ENCODE measurements around the gene HCRT. TPM values are rescaled to one million over a fixed set of nuclear protein-coding genes. Genes with fewer than 3 reads are reported as not detected.
A peak's percentile ranks its signal among the peaks of the same experiment; 100 is the strongest.

HCRT gene
- polyA plus RNA-seq (2013, experiment 1 of 2): not detected
- not detected for polyA plus RNA-seq (2013, experiment 2 of 2)

GRCh38 chr17:42184713-42185620 lies at the start of gene HCRT:
Gene HCRT (minus strand): TSS chr17:42185452. CDS start chr17:42185365, 87 bp downstream.
- H4K8ac ChIP-seq (ENCODE audit: low read length): peak within 1 kb of the TSS; percentile 97
- H3K4ac ChIP-seq (ENCODE audit: low read depth in 1 of 2, low read length in 2 of 2): peak within 1 kb of the TSS in 1 of 2 experiments; percentile 40
- no peak within 1 kb of the TSS for H2BK15ac ChIP-seq (ENCODE audit: low read depth, poor library complexity, severe bottlenecking)
- no peaks in the 10 kb centered on the region for H3K9me3 ChIP-seq (ENCODE audit: control insufficient read depth, low read length)
- DNase-seq: no peak
- no peak within 1 kb of the TSS for H3K23ac ChIP-seq (ENCODE audit: low read length in 2 of 2)
- no peak within 1 kb of the TSS for H2BK120ac ChIP-seq (ENCODE audit: low read depth, low read length)
- peak within 1 kb of the TSS; percentile 58 for H2AFZ ChIP-seq (ENCODE audit: low read depth, low read length)
- H3K27ac ChIP-seq (ENCODE audit: low read length, poor library complexity, severe bottlenecking): no peak within 1 kb of the TSS
- peaks cover 33 to 35% of the 10 kb centered on the region in 2 experiments for H3K27me3 ChIP-seq (ENCODE audit: control insufficient read depth in 1 of 2, insufficient read depth in 1 of 2, low read length in 2 of 2)
- H3K14ac ChIP-seq (ENCODE audit: low read length in 2 of 2): no peak within 1 kb of the TSS
- no peak within 1 kb of the TSS for H2AK5ac ChIP-seq (ENCODE audit: low read length, severe bottlenecking)
- peak within 1 kb of the TSS; percentile 49 to 80 for H3K18ac ChIP-seq (ENCODE audit: low read depth in 1 of 2, low read length in 2 of 2)
- no peaks in the 10 kb centered on the region for H3K36me3 ChIP-seq (ENCODE audit: control insufficient read depth in 1 of 2, insufficient read depth in 2 of 2, low read depth in 1 of 2, low read length in 2 of 2)
- peak within 1 kb of the TSS; percentile 91 for H3K4me2 ChIP-seq (ENCODE audit: low read length, poor library complexity, severe bottlenecking)
- 72% methylated on average over 11 of the region's 11 CpGs for WGBS
- peak within 1 kb of the TSS in 1 of 2 experiments; percentile 76 for H3K4me3 ChIP-seq (ENCODE audit: insufficient read depth in 1 of 2, low read depth in 1 of 2, low read length in 2 of 2)
- H3K4me1 ChIP-seq (ENCODE audit: control insufficient read depth, insufficient read depth, low read depth, low read length): peaks cover 25% of the 10 kb centered on the region
- no peak within 1 kb of the TSS for H2BK12ac ChIP-seq (ENCODE audit: low read length in 2 of 2)
- H4K91ac ChIP-seq (ENCODE audit: low read length): no peak within 1 kb of the TSS
- no peak within 1 kb of the TSS for H2BK5ac ChIP-seq (ENCODE audit: low read depth, low read length, poor library complexity, severe bottlenecking)
- no peaks in the 10 kb centered on the region for H3K79me1 ChIP-seq (replicated peaks; ENCODE audit: low read length, poor library complexity, severe bottlenecking)
- H3K9ac ChIP-seq (ENCODE audit: low read length): peak within 1 kb of the TSS; percentile 39

DNA sequence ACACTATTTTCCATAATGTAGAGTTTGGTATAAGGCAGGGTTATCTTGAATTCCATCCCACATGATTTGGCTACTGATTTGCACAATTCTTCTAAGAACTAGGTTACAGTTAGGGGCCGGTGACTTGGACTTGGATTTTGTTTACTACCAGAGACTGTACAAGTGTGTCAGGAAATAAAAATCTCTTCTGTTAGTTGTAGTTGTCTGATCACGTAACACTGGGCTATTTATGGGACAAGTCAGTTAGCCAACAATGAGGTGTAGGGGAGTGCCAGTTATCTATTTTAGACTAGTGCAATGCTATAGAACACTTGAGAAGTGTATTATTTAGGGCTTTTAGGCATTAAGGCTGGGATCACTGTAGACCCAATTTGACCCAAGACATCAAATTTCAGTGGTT lies 48.7 kb upstream of the HCRT start:
- no peak overlapping the region for H3K4ac ChIP-seq (ENCODE audit: low read depth in 1 of 2, low read length in 2 of 2)
- no peak overlapping the region for H3K4me2 ChIP-seq (ENCODE audit: low read length, poor library complexity, severe bottlenecking)
- H3K9ac ChIP-seq (ENCODE audit: low read length): no peak overlapping the region
- WGBS: 96% methylated on average over 2 of the region's 2 CpGs
- H3K14ac ChIP-seq (ENCODE audit: low read length in 2 of 2): no peak overlapping the region
- no peak overlapping the region for H3K27ac ChIP-seq (ENCODE audit: low read length, poor library complexity, severe bottlenecking)
- no peak overlapping the region for H3K4me3 ChIP-seq (ENCODE audit: insufficient read depth in 1 of 2, low read depth in 1 of 2, low read length in 2 of 2)
- no peak overlapping the region for H4K91ac ChIP-seq (ENCODE audit: low read length)
- H2BK120ac ChIP-seq (ENCODE audit: low read depth, low read length): no peak overlapping the region
- H3K23ac ChIP-seq (ENCODE audit: low read length in 2 of 2): no peak overlapping the region
- H3K27me3 ChIP-seq (ENCODE audit: control insufficient read depth in 1 of 2, insufficient read depth in 1 of 2, low read length in 2 of 2): no peaks in the 10 kb centered on the region
- peaks cover 11% of the 10 kb centered on the region for H3K79me1 ChIP-seq (replicated peaks; ENCODE audit: low read length, poor library complexity, severe bottlenecking)
- H3K18ac ChIP-seq (ENCODE audit: low read depth in 1 of 2, low read length in 2 of 2): no peak overlapping the region
- no peaks in the 10 kb centered on the region for H3K36me3 ChIP-seq (ENCODE audit: control insufficient read depth in 1 of 2, insufficient read depth in 2 of 2, low read depth in 1 of 2, low read length in 2 of 2)
- H2BK15ac ChIP-seq (ENCODE audit: low read depth, poor library complexity, severe bottlenecking): no peak overlapping the region
- no peak overlapping the region for H2BK5ac ChIP-seq (ENCODE audit: low read depth, low read length, poor library complexity, severe bottlenecking)
- H2AFZ ChIP-seq (ENCODE audit: low read depth, low read length): no peak overlapping the region
- DNase-seq: no peak
- no peak overlapping the region for H2AK5ac ChIP-seq (ENCODE audit: low read length, severe bottlenecking)
- H3K9me3 ChIP-seq (ENCODE audit: control insufficient read depth, low read length): no peaks in the 10 kb centered on the region
- peaks cover 1% of the 10 kb centered on the region for H3K4me1 ChIP-seq (ENCODE audit: control insufficient read depth, insufficient read depth, low read depth, low read length)
- H4K8ac ChIP-seq (ENCODE audit: low read length): no peak overlapping the region
- no peak overlapping the region for H2BK12ac ChIP-seq (ENCODE audit: low read length in 2 of 2)

GRCh38 chr17:42233156-42233555 lies 47.9 kb upstream of the HCRT start:
- Histone ChIP-seq H2BK12ac (ENCODE audit: low read length in 2 of 2) (no peak overlapping the region), H3K9ac (ENCODE audit: low read length) (no peak overlapping the region), H3K4me1 (ENCODE audit: control insufficient read depth, insufficient read depth, low read depth, low read length) (peaks cover 1% of the 10 kb centered on the region), H2AFZ (ENCODE audit: low read depth, low read length) (no peak overlapping the region), H3K36me3 (ENCODE audit: control insufficient read depth in 1 of 2, insufficient read depth in 2 of 2, low read depth in 1 of 2, low read length in 2 of 2) (no peaks in the 10 kb centered on the region), H3K4me2 (ENCODE audit: low read length, poor library complexity, severe bottlenecking) (no peak overlapping the region), H2AK5ac (ENCODE audit: low read length, severe bottlenecking) (no peak overlapping the region), H3K14ac (ENCODE audit: low read length in 2 of 2) (no peak overlapping the region), H2BK15ac (ENCODE audit: low read depth, poor library complexity, severe bottlenecking) (no peak overlapping the region), H4K8ac (ENCODE audit: low read length) (no peak overlapping the region), H3K4ac (ENCODE audit: low read depth in 1 of 2, low read length in 2 of 2) (no peak overlapping the region), H2BK5ac (ENCODE audit: low read depth, low read length, poor library complexity, severe bottlenecking) (no peak overlapping the region), H3K4me3 (ENCODE audit: insufficient read depth in 1 of 2, low read depth in 1 of 2, low read length in 2 of 2) (no peak overlapping the region), H3K79me1 (replicated peaks; ENCODE audit: low read length, poor library complexity, severe bottlenecking) (peaks cover 14% of the 10 kb centered on the region), H3K9me3 (ENCODE audit: control insufficient read depth, low read length) (no peaks in the 10 kb centered on the region), H2BK120ac (ENCODE audit: low read depth, low read length) (no peak overlapping the region), H3K27me3 (ENCODE audit: control insufficient read depth in 1 of 2, insufficient read depth in 1 of 2, low read length in 2 of 2) (no peaks in the 10 kb centered on the region), H4K91ac (ENCODE audit: low read length) (no peak overlapping the region), H3K18ac (ENCODE audit: low read depth in 1 of 2, low read length in 2 of 2) (no peak overlapping the region), H3K27ac (ENCODE audit: low read length, poor library complexity, severe bottlenecking) (no peak overlapping the region), H3K23ac (ENCODE audit: low read length in 2 of 2) (no peak overlapping the region)
- 99% methylated on average over 4 of the region's 5 CpGs for whole genome bisulfite sequencing
- DNase-seq: no peak

- Histone ChIP-seq H3K4me3 (ENCODE audit: insufficient read depth in 1 of 2, low read depth in 1 of 2, low read length in 2 of 2) (no peak overlapping the region), H3K9me3 (ENCODE audit: control insufficient read depth, low read length) (no peaks in the 10 kb centered on the region), H4K91ac (ENCODE audit: low read length) (no peak overlapping the region), H2BK15ac (ENCODE audit: low read depth, poor library complexity, severe bottlenecking) (no peak overlapping the region), H3K4me1 (ENCODE audit: control insufficient read depth, insufficient read depth, low read depth, low read length) (peaks cover 1% of the 10 kb centered on the region), H3K23ac (ENCODE audit: low read length in 2 of 2) (no peak overlapping the region), H3K14ac (ENCODE audit: low read length in 2 of 2) (no peak overlapping the region), H3K18ac (ENCODE audit: low read depth in 1 of 2, low read length in 2 of 2) (no peak overlapping the region), H3K36me3 (ENCODE audit: control insufficient read depth in 1 of 2, insufficient read depth in 2 of 2, low read depth in 1 of 2, low read length in 2 of 2) (no peaks in the 10 kb centered on the region), H3K27me3 (ENCODE audit: control insufficient read depth in 1 of 2, insufficient read depth in 1 of 2, low read length in 2 of 2) (no peaks in the 10 kb centered on the region), H3K27ac (ENCODE audit: low read length, poor library complexity, severe bottlenecking) (no peak overlapping the region), H2AFZ (ENCODE audit: low read depth, low read length) (no peak overlapping the region), H2AK5ac (ENCODE audit: low read length, severe bottlenecking) (no peak overlapping the region), H2BK120ac (ENCODE audit: low read depth, low read length) (no peak overlapping the region), H2BK5ac (ENCODE audit: low read depth, low read length, poor library complexity, severe bottlenecking) (no peak overlapping the region), H3K4ac (ENCODE audit: low read depth in 1 of 2, low read length in 2 of 2) (peak overlapping the region in 1 of 2 experiments; percentile 60), H3K79me1 (replicated peaks; ENCODE audit: low read length, poor library complexity, severe bottlenecking) (peaks cover 9% of the 10 kb centered on the region), H3K9ac (ENCODE audit: low read length) (no peak overlapping the region), H3K4me2 (ENCODE audit: low read length, poor library complexity, severe bottlenecking) (no peak overlapping the region), H4K8ac (ENCODE audit: low read length) (no peak overlapping the region), H2BK12ac (ENCODE audit: low read length in 2 of 2) (no peak overlapping the region)
- 100% methylated on average over 4 of the region's 5 CpGs for WGBS
- no peak for DNase-seq
Observed at GRCh38 chr17:42230225-42230624, 45.0 kb upstream of the HCRT start.

All from mesenchymal stem cell (in vitro differentiated cells and primary cell).